OCI-LY3 (cell line): ENCODE data around the gene AKAP12.

Source experiments
- CTCF ChIP-seq: fragments of 200-600, 300-600 bp; sonication (generic); IDR thresholded peaks from 2 replicates; pipeline ENCODE4 v1.5.1; 2014; ENCODE audit warnings: antibody characterized with exemption, low read length, low read depth
- EZH2phosphoT487 ChIP-seq: fragments of 200-600 bp; shearing (Covaris generic); IDR thresholded peaks from 2 replicates; pipeline ENCODE4 v1.6.1; 2018; ENCODE audit warnings: antibody characterized with exemption, mixed run types, low read depth

DNA sequence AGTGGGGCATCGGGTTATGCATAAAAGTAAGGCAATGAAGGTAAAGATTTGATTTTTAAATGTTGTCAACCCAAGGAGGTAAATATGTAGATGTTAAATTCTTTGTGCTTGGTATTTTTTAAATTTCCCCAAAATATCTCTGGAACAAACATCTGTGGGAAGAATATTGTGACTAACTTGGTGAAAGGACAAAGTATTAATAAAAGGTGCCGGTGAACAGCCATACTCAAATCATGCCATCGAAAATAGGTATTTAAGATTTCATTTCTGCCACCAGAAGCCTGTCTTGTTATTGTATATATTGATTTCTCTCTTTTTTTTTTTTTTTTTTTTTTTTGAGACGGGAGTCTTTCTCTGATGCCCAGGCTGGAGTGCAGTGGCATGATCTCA is 164.1 kb downstream of the AKAP12 start:
- TF ChIP-seq CTCF (no peak), EZH2phosphoT487 (no peak)
